ENCODE results near the gene CYCS.
A peak's percentile ranks its signal among the peaks of the same experiment; 100 is the strongest.
"Not testable (repeated sequence)": the region's sequence is repeated elsewhere in the genome, so short reads cannot be mapped to it uniquely, and the experiment has no call there.

CYCS gene

DNA sequence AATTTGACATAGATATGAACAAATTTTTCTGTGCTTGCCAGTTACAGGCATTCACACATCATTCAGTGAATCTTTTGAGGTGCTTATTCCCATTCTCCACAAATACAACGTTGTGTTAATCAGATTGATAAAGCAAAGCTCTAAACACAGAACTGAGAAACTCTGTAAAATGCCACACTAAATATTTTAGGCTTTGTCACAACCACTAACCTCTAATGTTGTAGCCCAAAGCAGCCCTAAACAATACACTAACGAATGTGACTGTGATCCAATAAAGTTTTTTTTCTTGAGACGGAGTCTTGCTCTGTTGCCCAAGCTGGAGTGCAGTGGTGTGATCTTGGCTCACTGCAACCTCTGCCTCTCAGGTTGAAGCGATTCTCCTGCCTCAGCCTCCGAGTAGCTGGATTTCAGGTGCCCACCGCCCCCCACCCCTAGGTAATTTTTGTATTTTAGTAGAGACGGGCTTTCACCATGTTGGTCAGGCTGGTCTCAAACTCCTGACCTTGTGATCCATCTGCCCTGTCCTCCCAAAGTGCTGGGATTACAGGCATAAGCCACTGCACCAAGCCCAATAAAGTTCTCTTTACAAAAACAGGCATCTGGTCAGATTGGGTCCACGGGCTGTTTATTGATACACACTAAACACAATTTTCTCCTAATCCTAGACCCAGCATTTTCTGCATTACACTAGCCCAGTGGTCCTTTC, 6.9 kb downstream of the CYCS start:
- no peak for DNase-seq

DNA sequence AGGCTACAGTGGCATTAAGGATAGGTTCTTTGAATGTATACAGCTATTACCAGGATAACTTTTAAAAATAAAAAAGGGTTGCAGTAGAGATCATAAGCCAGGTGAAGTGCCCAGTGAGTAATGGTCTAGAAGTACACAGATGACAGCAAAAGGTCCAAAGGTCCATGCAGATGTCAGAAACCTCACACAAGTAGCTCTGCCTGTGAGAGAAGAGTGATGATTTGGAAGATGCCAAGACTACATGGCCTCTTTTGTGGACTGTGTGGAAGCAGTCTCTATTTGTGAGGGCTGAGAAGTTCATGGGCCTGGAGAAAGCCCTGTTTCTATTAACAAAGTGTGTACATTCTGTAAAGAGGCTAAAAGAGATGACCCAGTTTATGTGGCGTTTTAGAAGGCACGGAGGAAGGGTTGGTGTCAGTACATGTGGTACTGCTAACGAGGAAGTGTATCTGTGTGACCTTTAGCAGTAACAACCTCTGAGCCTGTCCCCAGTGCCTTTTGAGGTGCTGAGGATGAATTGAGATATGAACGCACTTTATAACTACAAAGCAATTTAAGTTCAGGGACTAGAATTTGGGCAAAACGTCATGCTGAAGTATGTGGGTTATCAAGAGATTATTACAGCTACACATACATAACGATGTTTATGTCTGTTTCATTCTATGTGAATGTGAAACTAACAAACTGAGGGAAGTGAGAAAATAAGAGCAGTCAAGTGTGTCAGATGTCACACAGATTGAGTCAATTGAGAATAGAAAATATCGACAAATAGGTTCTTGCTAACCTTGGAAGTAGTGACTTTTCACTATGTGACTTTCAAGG, 7.6 kb downstream of the CYCS start:
- peak; percentile 62 for DNase-seq

DNA sequence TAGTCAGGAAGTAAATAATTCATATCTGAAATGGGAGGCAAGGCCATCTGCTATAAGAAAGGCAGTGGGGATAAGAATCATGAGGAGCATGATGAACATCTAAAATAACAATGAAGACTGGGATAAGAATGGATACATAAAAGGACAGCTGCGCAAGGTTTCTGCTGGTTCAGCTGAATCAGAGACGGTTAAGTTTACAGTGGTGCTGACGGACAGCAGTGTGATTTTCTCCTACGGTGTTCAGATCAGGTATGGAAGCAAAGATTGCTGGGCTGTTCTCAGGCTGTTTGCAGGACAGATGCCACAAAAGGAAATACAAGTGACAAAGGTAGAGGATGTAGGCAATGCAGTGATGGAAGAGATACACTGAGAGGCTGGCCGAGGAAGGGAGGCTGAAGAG, 8.4 kb downstream of the CYCS start:
- no peak for DNase-seq

DNA sequence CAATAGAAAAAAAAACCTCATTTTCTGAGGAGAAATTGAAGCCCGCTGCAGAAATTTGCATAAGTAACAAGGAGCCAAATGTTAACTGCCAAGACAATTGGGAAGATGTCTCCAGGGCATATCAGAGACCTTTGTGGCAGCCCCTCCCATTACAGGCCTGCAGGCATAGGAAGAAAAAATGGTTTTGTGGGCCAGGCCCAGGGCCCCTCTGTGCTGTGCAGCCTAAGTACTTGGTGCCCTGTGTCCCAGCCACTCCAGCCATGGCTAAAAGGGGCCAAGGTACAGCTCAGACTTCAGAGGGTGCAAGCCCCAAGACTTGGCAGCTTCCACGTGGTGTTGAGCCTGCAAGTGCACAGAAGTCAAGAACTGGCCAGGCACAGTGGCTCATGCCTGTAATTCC, 14.5 kb downstream of the CYCS start:
- DNase-seq: not testable (repeated sequence)

DNA sequence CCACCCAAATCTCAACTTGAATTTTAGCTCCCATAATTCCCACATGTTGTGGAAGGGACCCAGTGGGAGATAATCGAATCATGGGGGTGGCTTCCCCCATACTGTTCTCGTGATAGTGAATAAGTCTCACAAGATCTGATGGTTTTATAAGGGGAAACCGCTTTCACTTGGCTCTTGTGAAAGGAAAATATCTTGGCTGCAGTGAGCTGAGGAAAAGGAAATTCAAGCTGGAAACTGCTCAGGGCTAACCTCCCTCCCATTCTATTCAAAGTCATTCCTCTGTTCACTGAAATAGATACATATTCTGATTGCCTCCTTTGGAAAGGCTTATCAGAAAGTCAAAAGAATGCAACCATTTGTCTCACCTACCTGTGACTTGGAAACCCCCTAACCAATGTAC, 15.8 kb downstream of the CYCS start:
- no peak for DNase-seq

DNA sequence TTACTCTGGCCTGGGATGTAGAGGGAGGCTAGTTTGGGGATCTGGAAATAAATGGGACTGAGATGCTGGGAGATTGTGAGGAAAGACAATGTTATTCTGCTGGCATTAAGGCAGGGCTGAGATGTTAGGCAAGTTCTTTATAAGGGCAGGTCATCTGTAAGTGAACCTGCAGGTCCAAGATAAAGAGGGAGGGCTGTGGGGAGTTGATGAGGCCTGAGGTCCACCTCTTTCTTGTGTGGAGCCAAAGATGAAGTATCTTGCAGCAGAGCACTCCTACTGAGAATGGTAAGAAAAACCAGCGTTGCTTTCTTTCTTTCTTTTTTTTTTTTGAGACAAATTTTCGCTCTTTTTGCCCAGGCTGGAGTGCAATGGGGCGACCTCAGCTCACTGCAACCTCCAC, 19.1 kb downstream of the CYCS start:
- DNase-seq: no peak

DNA sequence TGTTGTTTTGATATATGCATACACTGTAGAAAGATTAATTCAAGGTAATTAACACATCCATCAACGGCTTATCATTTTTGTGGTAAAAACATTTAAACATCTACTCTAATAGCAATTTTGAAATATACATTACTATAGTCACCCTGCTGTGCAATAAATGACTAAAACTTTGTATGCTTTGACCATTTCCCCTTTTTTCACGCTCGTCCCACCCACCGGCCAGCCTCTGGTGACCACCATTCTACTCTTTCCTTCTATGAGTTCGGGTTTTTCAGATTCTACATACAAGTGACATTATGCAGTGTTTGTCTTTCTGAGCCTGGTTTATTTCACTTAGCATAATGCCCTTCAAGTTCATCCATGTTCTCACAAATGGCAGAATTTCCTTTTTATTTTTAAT, 21.3 kb downstream of the CYCS start:
- DNase-seq: peak; percentile 68

DNA sequence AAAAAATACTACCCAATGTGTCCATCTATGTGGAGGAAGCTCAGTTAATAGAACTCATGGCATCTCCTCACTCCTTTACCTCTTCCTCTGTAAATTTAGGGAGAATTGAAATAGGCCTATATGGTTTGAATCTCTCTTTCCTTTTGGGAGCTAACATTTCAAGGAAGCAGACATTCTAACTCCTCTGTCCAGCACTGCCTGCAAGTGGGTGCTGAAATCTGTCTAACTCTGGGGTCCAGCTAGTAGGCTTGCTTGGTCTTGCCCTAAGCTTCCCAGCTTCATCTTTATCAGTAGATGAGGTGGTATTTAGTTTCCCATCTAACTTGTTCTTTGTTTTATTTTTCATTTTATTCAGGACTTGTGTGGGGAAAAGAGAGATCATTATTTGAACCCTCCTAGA, 23.2 kb downstream of the CYCS start:
- no peak for DNase-seq

DNA sequence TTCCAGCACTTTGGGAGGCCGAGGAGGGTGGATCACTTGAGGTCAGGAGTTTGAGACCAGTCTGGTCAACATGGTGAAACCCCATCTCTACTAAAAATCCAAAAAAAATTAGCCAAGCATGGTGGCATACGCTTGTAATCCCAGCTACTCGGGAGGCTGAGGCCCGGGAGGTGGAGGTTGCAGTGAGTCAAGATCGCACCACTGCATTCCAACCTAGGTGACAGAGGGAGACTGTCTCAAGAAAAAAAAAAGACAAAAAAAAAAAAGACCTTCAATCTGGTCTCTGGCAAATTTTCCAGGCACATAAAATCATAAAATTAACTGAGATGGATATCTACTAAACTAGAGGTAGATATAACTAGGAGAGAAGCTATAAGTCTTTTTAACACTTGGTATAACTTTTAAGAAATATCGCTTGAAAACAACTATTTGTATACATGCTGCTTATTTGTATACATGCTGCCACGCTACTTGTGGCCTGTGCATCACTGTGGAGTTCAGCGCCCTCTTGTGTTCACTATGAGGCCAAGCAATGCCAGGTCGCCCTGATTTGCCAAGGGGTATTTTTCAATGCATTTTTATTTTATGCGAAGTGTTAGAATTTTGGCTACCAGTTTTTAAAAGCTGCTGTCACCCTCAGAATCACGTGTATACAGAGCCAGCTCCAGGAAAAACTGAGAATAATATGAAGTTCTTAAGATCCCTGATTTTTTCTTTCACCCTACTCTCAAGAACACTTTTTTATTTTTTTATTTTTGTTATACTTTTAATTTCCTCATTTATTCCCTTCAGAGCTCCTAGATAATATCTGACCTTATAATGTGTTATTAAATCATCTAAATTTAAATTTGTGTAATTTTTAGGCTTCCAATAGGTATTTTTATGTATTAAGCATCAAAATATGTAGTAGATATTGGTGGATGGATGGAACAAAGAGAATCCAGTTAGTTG, 26.7 kb downstream of the CYCS start:
- peak; percentile 71 for DNase-seq

DNA sequence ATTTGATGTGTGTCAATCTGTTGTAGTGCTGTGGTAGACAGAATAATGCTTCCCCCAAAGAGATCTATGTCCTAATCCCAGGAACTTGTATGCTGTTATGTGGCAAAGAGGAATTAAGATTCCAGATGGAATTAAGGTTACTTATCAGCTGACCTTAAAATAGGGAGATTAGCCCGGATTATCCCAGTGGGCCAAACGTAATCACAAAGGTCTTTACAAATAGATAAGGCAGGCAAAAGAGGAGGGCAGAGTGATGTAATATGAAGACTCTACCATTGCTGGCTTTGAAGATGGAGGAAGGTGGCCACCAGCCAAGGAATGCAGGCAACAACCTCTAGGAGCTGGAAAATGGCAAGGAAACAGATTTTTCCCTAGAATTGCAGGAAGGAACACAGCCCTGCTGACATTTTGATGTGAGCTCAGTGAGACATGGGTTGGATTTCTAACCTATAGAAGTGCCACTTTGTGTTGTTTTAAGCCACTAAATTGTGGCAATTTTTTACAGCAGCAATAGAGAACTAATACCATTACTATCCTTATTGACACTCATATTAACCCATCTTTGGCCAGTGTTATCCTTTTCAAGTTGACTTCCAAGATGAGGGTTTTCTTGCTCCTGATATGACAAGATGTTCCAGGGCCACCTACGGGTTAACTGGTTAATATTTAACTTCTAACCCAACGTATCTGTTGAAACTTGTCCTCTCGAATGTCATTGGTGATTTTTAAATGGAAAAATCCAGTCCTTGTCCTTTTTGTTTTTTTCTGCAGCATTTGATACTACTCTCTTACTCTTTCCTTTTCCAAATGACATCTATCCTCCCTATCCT, 29.3 kb downstream of the CYCS start:
- DNase-seq: no peak

DNA sequence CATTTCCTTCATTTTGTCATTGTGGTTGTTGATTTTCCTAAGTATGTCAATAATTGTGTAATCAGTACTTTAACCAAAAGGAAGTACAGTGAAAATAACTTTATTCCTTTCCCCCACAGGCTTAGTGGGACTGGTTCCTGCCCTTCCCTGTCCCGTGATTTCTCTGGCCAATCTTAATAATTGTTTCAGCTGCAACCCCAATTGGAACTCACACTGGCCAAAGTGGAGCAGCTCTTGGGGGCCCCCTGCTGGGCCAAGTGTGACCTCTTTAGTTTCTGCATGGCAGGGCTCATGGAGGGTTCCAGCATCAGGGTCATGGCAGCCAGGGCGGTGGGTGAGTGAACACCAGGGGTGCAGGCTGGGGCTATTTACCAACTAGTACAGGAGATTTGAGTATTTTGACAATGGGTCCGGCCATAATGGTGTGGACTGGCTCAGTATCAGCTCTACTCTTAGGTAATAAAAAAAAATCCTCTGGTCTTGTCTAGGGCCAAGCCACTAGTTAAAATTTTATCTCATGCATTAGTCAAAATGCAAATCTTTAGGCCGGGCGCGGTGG, 31.7 kb downstream of the CYCS start:
- DNase-seq: peak; percentile 80

DNA sequence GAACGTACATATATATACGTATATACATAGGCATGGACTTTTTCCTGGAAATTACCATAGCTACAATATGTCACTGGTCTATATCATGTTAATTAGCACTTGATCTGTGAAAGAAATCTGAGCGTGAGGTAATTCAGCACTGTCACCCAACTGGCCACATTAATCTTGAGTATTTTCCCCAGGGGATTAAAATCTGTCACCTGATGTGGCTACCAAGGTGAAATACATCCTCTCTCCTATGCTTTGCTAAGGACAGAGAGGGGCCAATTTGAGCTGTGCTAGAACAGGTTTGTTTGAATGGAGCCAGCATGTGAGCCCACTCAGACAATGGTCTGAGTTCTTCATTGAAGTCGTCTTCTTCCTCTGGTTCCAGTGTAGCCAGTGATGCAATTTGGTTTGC, 33.3 kb downstream of the CYCS start:
- no peak for DNase-seq

DNA sequence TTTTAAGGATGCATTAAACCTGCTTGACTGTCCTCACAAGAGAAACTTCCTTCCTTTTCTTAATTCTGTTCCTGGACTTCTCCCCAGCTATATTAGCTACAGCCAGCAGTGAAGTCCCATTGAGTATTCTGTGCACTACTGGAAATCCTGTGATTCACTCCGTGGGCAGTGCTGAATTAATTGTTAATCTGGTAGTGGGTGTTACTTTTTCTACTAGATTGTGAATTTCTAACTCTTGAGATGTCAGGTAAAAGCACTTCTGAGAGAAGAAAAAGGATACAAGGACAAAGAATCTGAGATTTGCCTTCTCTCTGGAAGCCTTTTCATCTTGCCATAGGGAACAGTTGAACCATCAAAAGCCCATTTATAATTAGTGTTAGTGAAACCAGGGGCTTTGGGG, 33.9 kb downstream of the CYCS start:
- DNase-seq: no peak

DNA sequence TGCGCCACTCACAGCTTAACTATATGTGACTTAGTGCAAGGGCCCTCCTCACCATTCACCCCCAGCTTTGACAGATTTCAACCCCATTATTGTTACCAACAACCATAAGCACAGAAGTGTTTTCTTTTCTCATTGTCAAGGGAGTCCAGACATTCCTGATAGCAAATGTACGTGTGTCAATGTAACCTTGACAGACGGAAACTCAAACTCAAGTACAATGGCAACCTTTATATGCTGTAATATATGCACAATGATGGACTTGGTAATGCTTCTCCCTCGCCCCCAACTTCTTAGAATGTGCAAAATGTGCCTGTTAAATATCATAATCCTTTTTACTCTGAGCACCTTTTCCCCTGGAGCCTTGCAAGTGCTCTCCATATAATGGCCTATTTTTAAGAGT, 34.7 kb downstream of the CYCS start:
- DNase-seq: no peak

DNA sequence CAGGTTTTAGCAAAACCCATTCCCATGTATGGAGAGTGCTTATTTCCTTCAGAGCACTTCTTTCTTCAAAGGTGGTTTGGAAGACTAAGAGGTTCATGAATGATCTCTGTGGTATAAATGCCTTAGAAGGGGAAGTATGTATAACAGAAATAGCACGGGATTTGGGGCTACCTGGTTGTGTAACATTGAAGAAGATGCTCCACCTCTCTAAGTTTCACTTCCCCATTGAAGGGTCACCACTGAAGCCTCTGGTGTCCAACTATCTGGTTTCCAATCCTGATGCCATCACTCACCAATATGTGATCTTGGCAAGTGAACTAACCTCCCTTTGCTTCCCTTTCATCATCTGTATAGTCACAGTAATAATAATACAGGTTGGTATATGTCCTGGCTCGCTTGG, 37.2 kb downstream of the CYCS start:
- peak; percentile 55 for DNase-seq

DNA sequence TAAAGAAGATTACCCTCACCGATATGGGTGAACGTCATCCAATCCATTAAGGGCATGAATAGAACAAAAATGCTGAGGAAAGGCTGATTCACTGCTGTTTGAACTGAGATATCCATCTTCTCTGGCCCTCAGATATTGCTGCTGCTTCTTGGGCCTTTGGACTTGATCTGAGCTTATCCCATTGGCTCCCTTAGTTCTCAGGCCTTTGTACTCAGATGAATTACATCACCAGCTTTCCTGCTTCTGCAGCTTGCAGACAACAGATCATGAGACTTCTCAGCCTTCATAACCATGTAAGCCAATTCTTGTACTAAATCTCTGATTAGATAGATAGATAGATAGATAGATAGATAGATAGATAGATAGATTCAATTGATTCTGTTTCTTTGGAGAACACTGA, 40.2 kb downstream of the CYCS start:
- no peak for DNase-seq

DNA sequence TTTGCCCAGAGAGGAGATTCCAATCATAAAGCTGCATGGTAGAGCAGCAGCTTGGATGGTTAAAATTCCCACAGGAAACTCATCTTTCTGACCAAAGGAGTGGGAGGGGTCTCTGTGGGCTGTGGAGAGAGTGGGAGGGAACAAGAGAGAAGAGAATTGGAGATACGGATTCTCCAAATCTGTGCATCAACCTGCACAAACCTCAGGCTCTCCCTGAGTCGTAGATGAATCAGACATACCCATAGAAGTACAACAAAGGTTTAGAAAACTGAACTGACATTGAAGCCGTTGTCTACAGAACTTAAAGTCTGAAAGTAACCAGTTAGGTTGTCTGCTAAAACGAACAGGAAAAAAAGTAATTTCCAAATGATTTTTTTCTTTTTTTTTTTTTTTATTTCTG, 41.9 kb downstream of the CYCS start:
- no peak for DNase-seq

DNA sequence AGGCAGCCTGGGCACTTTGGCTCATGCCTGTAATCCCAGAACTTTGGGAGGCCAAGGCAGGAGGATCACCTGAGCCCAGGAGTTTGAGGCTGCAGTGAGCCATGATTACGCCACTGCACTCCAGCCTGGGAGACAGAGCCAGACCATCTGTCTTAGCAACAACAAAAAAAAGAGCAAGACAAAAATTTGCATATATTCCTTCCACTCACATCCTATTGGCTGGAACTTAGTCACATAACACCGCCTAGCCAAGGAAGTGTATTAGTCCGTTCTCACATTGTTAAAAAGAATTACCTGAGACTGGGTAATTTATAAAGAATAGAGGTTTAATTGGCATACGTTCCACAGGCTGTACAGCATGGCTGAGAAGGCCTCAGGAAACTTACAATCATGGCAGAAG, 43.0 kb downstream of the CYCS start:
- DNase-seq: not testable (repeated sequence)

DNA sequence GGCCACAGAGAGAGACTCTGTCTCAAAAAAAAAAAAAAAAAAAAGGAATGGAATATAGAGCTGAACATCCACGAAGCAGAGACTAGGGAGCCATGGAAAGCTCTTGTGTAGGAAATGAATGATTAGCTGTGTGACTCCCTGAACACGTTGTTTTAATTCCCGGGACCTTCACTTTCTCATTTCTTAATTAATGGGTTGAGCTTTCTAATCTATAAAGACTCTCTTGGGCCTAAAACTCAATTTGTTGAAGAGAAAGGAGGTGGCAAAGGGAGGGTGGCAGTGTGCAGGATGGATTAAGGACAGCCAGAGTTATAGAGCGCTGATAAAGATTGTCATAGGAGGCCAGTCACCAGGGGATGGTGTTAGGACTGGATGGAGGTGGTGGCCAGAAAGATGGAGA, 48.0 kb downstream of the CYCS start:
- no peak for DNase-seq

DNA sequence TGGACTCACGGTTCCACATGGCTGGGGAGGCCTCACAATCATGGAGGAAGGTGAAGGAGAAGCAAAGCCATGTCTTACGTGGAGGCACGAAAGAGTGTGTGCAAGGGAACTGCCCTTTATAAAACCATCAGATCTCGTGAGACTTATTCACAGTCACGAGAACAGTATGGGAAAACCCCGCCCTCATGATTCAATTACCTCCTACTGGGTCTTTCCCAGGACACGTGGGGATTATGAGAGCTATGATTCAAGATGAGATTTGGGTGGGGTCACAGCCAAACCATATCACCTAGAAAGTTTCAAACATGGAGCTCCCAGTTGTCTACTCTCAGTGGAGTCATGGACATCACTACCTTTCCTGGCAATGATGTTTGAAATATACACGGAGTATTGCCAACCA, 49.6 kb downstream of the CYCS start:
- peak; percentile 15 for DNase-seq

DNA sequence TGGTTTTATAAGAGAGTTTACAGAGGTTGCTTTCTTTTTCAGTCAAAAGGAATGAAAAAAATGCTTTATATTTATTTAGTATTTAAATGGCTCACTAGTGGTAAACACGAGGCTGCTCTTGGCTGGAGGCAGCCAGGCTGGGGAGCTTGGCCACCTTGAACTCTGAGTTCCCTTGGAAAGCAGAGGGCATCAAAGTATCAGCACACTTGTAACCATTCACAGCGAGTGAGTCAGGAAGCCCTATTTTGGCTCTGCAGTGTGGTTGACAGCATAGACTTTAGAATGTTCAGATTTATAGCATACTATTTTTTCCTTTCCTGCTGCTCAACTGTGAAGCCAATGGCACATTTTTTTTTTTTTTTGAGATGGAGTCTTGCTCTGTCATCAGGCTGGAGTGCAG, 51.6 kb downstream of the CYCS start:
- DNase-seq: no peak

Data from inflammatory macrophage treated with lipopolysaccharide for 4 hours (primary cell).